ENCODE results near the gene TBC1D17.

Gene TBC1D17

GRCh38 chr19:49844138-49845095 is 33.1 kb upstream of the TBC1D17 start:
- H3K79me2 ChIP-seq (ENCODE audit: low read length), result no peaks in the 10 kb centered on the region
- H3K4me2 ChIP-seq (ENCODE audit: low read length), result no peak overlapping the region
- H3K9me3 ChIP-seq (ENCODE audit: insufficient read depth, low read length), result peaks cover 7% of the 10 kb centered on the region
- TF ChIP-seq CTCF (IDR thresholded peaks at IDR 0.05; ENCODE audit: low read depth, low read length) (no peak), EZH2phosphoT487 (IDR thresholded peaks at IDR 0.05; ENCODE audit: low read depth) (no peak)
- H3K36me3 ChIP-seq (replicated peaks; ENCODE audit: low read depth, low read length), result peaks cover 22% of the 10 kb centered on the region
- H3K27me3 ChIP-seq (ENCODE audit: low read depth, low read length), result no peaks in the 10 kb centered on the region
- H2AFZ ChIP-seq (ENCODE audit: low read depth, low read length), result no peak overlapping the region
- no peak overlapping the region for H3K4me3 ChIP-seq (ENCODE audit: low read length)
- H3K4me1 ChIP-seq (ENCODE audit: low read length), result peaks cover 19% of the 10 kb centered on the region
- no peak overlapping the region for H3K9ac ChIP-seq (ENCODE audit: low read length)
- H3K27ac ChIP-seq (ENCODE audit: low read length), result no peak overlapping the region
- no peaks in the 10 kb centered on the region for H4K20me1 ChIP-seq (ENCODE audit: insufficient read depth, low read length)

GRCh38 chr19:49845414-49845813 is 32.1 kb upstream of the TBC1D17 start:
- H3K27me3 ChIP-seq (ENCODE audit: low read depth, low read length), result no peaks in the 10 kb centered on the region
- H3K9me3 ChIP-seq (ENCODE audit: insufficient read depth, low read length), result peaks cover 7% of the 10 kb centered on the region
- no peaks in the 10 kb centered on the region for H3K79me2 ChIP-seq (ENCODE audit: low read length)
- H3K4me3 ChIP-seq (ENCODE audit: low read length), result no peak overlapping the region
- no peak overlapping the region for H3K4me2 ChIP-seq (ENCODE audit: low read length)
- H3K9ac ChIP-seq (ENCODE audit: low read length), result no peak overlapping the region
- no peak overlapping the region for H2AFZ ChIP-seq (ENCODE audit: low read depth, low read length)
- no peak overlapping the region for H3K27ac ChIP-seq (ENCODE audit: low read length)
- peaks cover 21% of the 10 kb centered on the region for H3K36me3 ChIP-seq (replicated peaks; ENCODE audit: low read depth, low read length)
- no peaks in the 10 kb centered on the region for H4K20me1 ChIP-seq (ENCODE audit: insufficient read depth, low read length)
- TF ChIP-seq CTCF (IDR thresholded peaks at IDR 0.05; ENCODE audit: low read depth, low read length) (no peak), EZH2phosphoT487 (IDR thresholded peaks at IDR 0.05; ENCODE audit: low read depth) (no peak)
- H3K4me1 ChIP-seq (ENCODE audit: low read length), result peaks cover 25% of the 10 kb centered on the region

GRCh38 chr19:49846408-49846807 is 31.1 kb upstream of the TBC1D17 start:
- peaks cover 25% of the 10 kb centered on the region for H3K4me1 ChIP-seq (ENCODE audit: low read length)
- TF ChIP-seq CTCF (IDR thresholded peaks at IDR 0.05; ENCODE audit: low read depth, low read length), result no peak
- no peak for TF ChIP-seq EZH2phosphoT487 (IDR thresholded peaks at IDR 0.05; ENCODE audit: low read depth)
- H3K27ac ChIP-seq (ENCODE audit: low read length), result no peak overlapping the region

More at GRCh38 chr19:49846408-49846807, 31.1 kb upstream of the TBC1D17 start:
- Histone ChIP-seq H3K36me3 (replicated peaks; ENCODE audit: low read depth, low read length) (peaks cover 15% of the 10 kb centered on the region), H2AFZ (ENCODE audit: low read depth, low read length) (no peak overlapping the region), H3K9ac (ENCODE audit: low read length) (no peak overlapping the region), H3K9me3 (ENCODE audit: insufficient read depth, low read length) (peaks cover 7% of the 10 kb centered on the region), H3K79me2 (ENCODE audit: low read length) (no peaks in the 10 kb centered on the region; the same call in 1 of the 2 replicates), H3K27me3 (ENCODE audit: low read depth, low read length) (no peaks in the 10 kb centered on the region), H4K20me1 (ENCODE audit: insufficient read depth, low read length) (no peaks in the 10 kb centered on the region), H3K4me2 (ENCODE audit: low read length) (no peak overlapping the region), H3K4me3 (ENCODE audit: low read length) (no peak overlapping the region)
